ENCODE data around the gene CALM1.
A peak's percentile ranks its signal among the peaks of the same experiment; 100 is the strongest.

DNA sequence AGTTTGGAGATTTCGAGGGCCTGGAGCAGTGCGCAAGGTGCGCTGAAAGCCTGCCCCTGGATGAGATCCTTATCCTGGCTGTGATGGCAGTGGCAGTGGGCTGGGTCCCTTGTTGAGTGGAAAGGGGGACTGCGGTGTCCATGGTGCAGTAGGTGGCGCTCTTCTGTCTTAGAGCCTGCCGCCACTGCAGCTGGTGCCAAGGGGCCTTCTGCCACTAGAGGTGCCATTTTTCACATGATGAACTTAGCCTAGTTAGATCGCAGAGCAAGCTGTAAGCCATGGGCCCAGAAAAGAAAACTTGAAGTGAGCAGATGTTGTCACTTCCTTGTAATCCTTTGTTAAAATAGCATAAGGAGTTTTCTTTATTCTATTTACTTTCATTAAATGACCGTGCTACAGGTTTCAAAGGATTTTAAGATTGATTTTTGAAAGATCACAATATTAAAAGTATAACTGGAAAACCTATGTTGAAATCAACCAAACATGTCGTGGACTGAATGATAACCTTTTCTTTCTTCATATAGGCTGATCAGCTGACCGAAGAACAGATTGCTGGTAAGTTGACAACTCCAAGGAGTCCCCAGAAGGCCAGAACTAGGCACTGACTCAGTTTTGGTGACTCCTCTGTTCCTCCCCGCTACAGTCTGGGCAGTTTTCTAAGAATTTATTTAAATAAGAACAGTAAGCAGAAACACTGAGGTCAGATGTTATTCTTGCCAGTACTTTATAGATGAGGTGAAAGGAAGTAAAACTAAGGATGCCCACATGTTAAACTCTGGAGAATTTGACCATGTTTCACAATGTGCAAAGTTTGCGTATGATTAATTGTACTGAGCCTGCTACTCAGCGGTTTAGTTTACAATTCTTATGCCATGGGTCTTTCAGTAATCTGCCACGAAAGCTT lies 3.0 kb downstream of the CALM1 start:
- peak in 1 of 2 donors; percentile 28 for TF ChIP-seq POLR2A (IDR thresholded peaks at IDR 0.05)
- TF ChIP-seq, protein P1, sequence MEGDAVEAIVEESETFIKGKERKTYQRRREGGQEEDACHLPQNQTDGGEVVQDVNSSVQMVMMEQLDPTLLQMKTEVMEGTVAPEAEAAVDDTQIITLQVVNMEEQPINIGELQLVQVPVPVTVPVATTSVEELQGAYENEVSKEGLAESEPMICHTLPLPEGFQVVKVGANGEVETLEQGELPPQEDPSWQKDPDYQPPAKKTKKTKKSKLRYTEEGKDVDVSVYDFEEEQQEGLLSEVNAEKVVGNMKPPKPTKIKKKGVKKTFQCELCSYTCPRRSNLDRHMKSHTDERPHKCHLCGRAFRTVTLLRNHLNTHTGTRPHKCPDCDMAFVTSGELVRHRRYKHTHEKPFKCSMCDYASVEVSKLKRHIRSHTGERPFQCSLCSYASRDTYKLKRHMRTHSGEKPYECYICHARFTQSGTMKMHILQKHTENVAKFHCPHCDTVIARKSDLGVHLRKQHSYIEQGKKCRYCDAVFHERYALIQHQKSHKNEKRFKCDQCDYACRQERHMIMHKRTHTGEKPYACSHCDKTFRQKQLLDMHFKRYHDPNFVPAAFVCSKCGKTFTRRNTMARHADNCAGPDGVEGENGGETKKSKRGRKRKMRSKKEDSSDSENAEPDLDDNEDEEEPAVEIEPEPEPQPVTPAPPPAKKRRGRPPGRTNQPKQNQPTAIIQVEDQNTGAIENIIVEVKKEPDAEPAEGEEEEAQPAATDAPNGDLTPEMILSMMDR (IDR thresholded peaks at IDR 0.05), result peak; percentile 98 to 100 (median 98)
